ENCODE data around the gene NR1I3. TPM values are rescaled to one million over a fixed set of nuclear protein-coding genes. Genes with fewer than 3 reads are reported as not detected.
"Not testable (repeated sequence)": the region's sequence is repeated elsewhere in the genome, so short reads cannot be mapped to it uniquely, and the experiment has no call there.

The NR1I3 gene
- total RNA-seq: not detected

- POLR2A ChIA-PET: no interaction called here
- CTCF ChIA-PET: interaction anchor here (1.0 to 2.7 kb wide), 3 partner anchors 10 to 11 kb away, joined by 4 to 11 read pairs (median 6); partner anchors contain the start of gene TOMM40L
Observed at GRCh38 chr1:161238039-161238473, at the start of gene NR1I3. NR1I3 (minus strand) TSS chr1:161238203; CDS start chr1:161236565, 1,638 bp downstream.

GRCh38 chr1:161287482-161288054 is 49.6 kb upstream of the NR1I3 start:
- ChIA-PET POLR2A (interaction anchor here (0.7 kb wide), 1 partner anchor 116 kb away, joined by 4 read pairs; no protein-coding TSS in a partner anchor), CTCF (interaction anchor here (1.4 to 2.2 kb wide), 3 partner anchors 13 to 95 kb away, joined by 3 to 8 read pairs (median 4); no protein-coding TSS in a partner anchor)

GRCh38 chr1:161285521-161285920 is 47.5 kb upstream of the NR1I3 start:
- ChIA-PET POLR2A (no interaction called here), CTCF (interaction anchor here (2.2 kb wide), 1 partner anchor 11 kb away, joined by 4 read pairs; no protein-coding TSS in a partner anchor)

GRCh38 chr1:161285113-161285512 is 47.1 kb upstream of the NR1I3 start:
- POLR2A ChIA-PET: no interaction called here
- CTCF ChIA-PET: interaction anchor here (2.2 kb wide), 1 partner anchor 11 kb away, joined by 4 read pairs; no protein-coding TSS in a partner anchor

- CTCF ChIA-PET: interaction anchor here (0.7 to 0.9 kb wide), 2 partner anchors 90 to 98 kb away, joined by 4 to 8 read pairs; no protein-coding TSS in a partner anchor
- POLR2A ChIA-PET: no interaction called here
Observed at GRCh38 chr1:161282991-161283390, 45.0 kb upstream of the NR1I3 start.

- CTCF ChIA-PET: interaction anchor here (0.6 to 1.3 kb wide), 2 partner anchors 11 to 87 kb away, joined by 3 to 4 read pairs; no protein-coding TSS in a partner anchor
Observed at GRCh38 chr1:161274874-161275273, 36.9 kb upstream of the NR1I3 start.

GRCh38 chr1:161273402-161273801 is 35.4 kb upstream of the NR1I3 start:
- CTCF ChIA-PET: interaction anchor here (1.3 kb wide), 1 partner anchor 13 kb away, joined by 4 read pairs; no protein-coding TSS in a partner anchor
- POLR2A ChIA-PET: interaction anchor here (0.7 kb wide), 1 partner anchor 32 kb away, joined by 3 read pairs; no protein-coding TSS in a partner anchor

More at GRCh38 chr1:161274874-161275273, 36.9 kb upstream of the NR1I3 start:
- POLR2A ChIA-PET: no interaction called here

GRCh38 chr1:161267321-161267720 is 29.3 kb upstream of the NR1I3 start:
- ChIA-PET POLR2A (no interaction called here), CTCF (no interaction called here)

GRCh38 chr1:161266836-161267235 is 28.8 kb upstream of the NR1I3 start:
- ChIA-PET CTCF (no interaction called here), POLR2A (no interaction called here)

GRCh38 chr1:161266202-161266601 is 28.2 kb upstream of the NR1I3 start:
- POLR2A ChIA-PET: interaction anchor here (0.7 kb wide), 1 partner anchor 24 kb away, joined by 16 read pairs; no protein-coding TSS in a partner anchor

GRCh38 chr1:161265305-161265704 is 27.3 kb upstream of the NR1I3 start:
- POLR2A ChIA-PET: interaction anchor here (0.7 kb wide), 1 partner anchor 24 kb away, joined by 16 read pairs; no protein-coding TSS in a partner anchor
- CTCF ChIA-PET: interaction anchor here (0.7 kb wide), 1 partner anchor 8 kb away, joined by 4 read pairs; no protein-coding TSS in a partner anchor

More at GRCh38 chr1:161266202-161266601, 28.2 kb upstream of the NR1I3 start:
- CTCF ChIA-PET: interaction anchor here (0.7 kb wide), 1 partner anchor 9 kb away, joined by 4 read pairs; no protein-coding TSS in a partner anchor

- POLR2A ChIA-PET: interaction anchor here (0.6 kb wide), 1 partner anchor 45 kb away, joined by 7 read pairs; no protein-coding TSS in a partner anchor
- CTCF ChIA-PET: interaction anchor here (1.0 kb wide), 1 partner anchor 36 kb away, joined by 4 read pairs; the partner anchor contains the start of gene TOMM40L
Observed at GRCh38 chr1:161261261-161262235, 23.5 kb upstream of the NR1I3 start.

- ChIA-PET POLR2A (interaction anchor here (0.6 kb wide), 1 partner anchor 46 kb away, joined by 7 read pairs; no protein-coding TSS in a partner anchor), CTCF (interaction anchor here (1.0 kb wide), 1 partner anchor 35 kb away, joined by 4 read pairs; the partner anchor contains the start of gene TOMM40L)
Observed at GRCh38 chr1:161260376-161261260, 22.6 kb upstream of the NR1I3 start.

GRCh38 chr1:161259765-161260164 is 21.8 kb upstream of the NR1I3 start:
- ChIA-PET POLR2A (no interaction called here), CTCF (interaction anchor here (1.8 kb wide), 1 partner anchor 122 kb away, joined by 7 read pairs; no protein-coding TSS in a partner anchor)

GRCh38 chr1:161259345-161259702 is 21.3 kb upstream of the NR1I3 start:
- ChIA-PET POLR2A (no interaction called here), CTCF (interaction anchor here (0.7 to 1.8 kb wide), 2 partner anchors 10 to 122 kb away, joined by 4 to 7 read pairs; no protein-coding TSS in a partner anchor)

- CTCF ChIA-PET: interaction anchor here (0.7 to 1.8 kb wide), 2 partner anchors 9 to 123 kb away, joined by 4 to 7 read pairs; no protein-coding TSS in a partner anchor
- POLR2A ChIA-PET: no interaction called here
Observed at GRCh38 chr1:161258439-161259344, 20.7 kb upstream of the NR1I3 start, which contains the start of gene PCP4L1. PCP4L1 (plus strand) TSS chr1:161258745; CDS start chr1:161258975, 230 bp downstream.

- CTCF ChIA-PET: interaction anchor here (0.6 to 1.1 kb wide), 2 partner anchors 9 to 36 kb away, joined by 3 to 4 read pairs; no protein-coding TSS in a partner anchor
- POLR2A ChIA-PET: not testable (repeated sequence)
Observed at GRCh38 chr1:161257109-161257508, 19.1 kb upstream of the NR1I3 start.
